Spleen (tissue), 11 donors: Measurements from ENCODE around the gene EFR3B. TPM values are rescaled to one million over a fixed set of nuclear protein-coding genes. Genes with fewer than 3 reads are reported as not detected.

Experiments used
- DNase-seq: peaks from one replicate; pipeline ENCODE4 v3.0.0-alpha.2; 2020
- H3K27ac ChIP-seq, 8 donors: fragments of 200-600 bp; sonication (generic) in 7 of 8; 1 replicate in 4 of 8; 2 replicates in 4 of 8; pipeline versions ENCODE4 v1.5.0 to v1.8.0; 2016 to 2021; ENCODE audit warnings: inconsistent platforms in 4 of 8, mild to moderate bottlenecking in 4 of 8, moderate library complexity in 1 of 8
- H3K27me3 ChIP-seq, 7 donors: fragments of 200-600 bp; sonication (generic) in 6 of 7; replicated peaks in 1 of 7; 1 replicate in 4 of 7; 2 replicates in 3 of 7; pipeline versions ENCODE4 v1.5.0 to v1.8.0; 2016 to 2021; ENCODE audit warnings: inconsistent platforms in 3 of 7, mild to moderate bottlenecking in 1 of 7
- H3K36me3 ChIP-seq, 6 donors: fragments of 200-600 bp; sonication (generic) in 5 of 6; 1 replicate in 4 of 6; 2 replicates in 2 of 6; pipeline versions ENCODE4 v1.5.0 to v1.8.0; 2016 to 2021; ENCODE audit warnings: inconsistent platforms in 2 of 6
- H3K4me1 ChIP-seq, 6 donors: fragments of 200-600 bp; sonication (generic) in 5 of 6; 1 replicate in 3 of 6; 2 replicates in 3 of 6; pipeline versions ENCODE4 v1.5.0 to v1.8.0; 2016 to 2021; ENCODE audit warnings: inconsistent platforms in 3 of 6
- H3K4me3 ChIP-seq, 8 donors: fragments of 200-600 bp; sonication (generic) in 7 of 8; 1 replicate in 4 of 8; 2 replicates in 4 of 8; pipeline versions ENCODE4 v1.5.0 to v1.8.0; 2016 to 2021; ENCODE audit warnings: inconsistent platforms in 4 of 8, mild to moderate bottlenecking in 4 of 8, moderate library complexity in 2 of 8
- H3K9me3 ChIP-seq, 8 donors: fragments of 200-600 bp; sonication (generic) in 7 of 8; 1 replicate in 4 of 8; 2 replicates in 4 of 8; pipeline versions ENCODE4 v1.5.0 to v1.8.0; 2016 to 2021; ENCODE audit warnings: inconsistent platforms in 4 of 8
- POLR2A ChIP-seq, 3 donors: fragments of 450-650 bp; IDR thresholded peaks; one replicate each; pipeline ENCODE4 v1.5.1; 2017; ENCODE audit warnings: antibody characterized with exemption in 3 of 3, mild to moderate bottlenecking in 1 of 3
- POLR2AphosphoS5 ChIP-seq, 3 donors: sonication (generic); formaldehyde crosslinking; IDR thresholded peaks; one replicate each; pipeline ENCODE4 v1.5.1; 2017; ENCODE audit warnings: antibody characterized with exemption in 3 of 3
- whole genome bisulfite sequencing, 5 donors: extraction: QIAGEN DNeasy Blood & Tissue Kit in 3 of 5; methylation state at CpG; one replicate each; pipeline versions ENCODE4 v1.1.5 to v1.1.7; 2013 to 2018; 5-methylcytosine and 5-hydroxymethylcytosine counted together
- intact Hi-C: fragments of 100-400 bp; cut with DNase I; formaldehyde crosslinking; loops from one replicate; pipeline ENCODE4 v1.15.0; 2023; ENCODE audit warnings: low total_unique reads
- polyA plus RNA-seq, 3 donors: library from polyadenylated mRNA; stranded (reverse); fragments of 200-250 nt; gene quantifications; one replicate each; pipeline ENCODE4 v1.2.1, GENCODE V29; 2013
- total RNA-seq, 7 donors: library from RNA; depleted of rRNA in 3 of 7; stranded (reverse); fragments of >200 nt in 3 of 7; fragmentation: NEBNext Ultra II Directional in 4 of 7; extraction: Animal tissue kit (Norgen Biotek cat#: 25700) in 4 of 7; gene quantifications; one replicate each; pipeline versions ENCODE4 v1.1.0 to v1.2.1, GENCODE V29; 2016 to 2021
- TF ChIP-seq, protein P1 (sequence below), 11 experiments: fragments of 200-600 bp in 7 of 11; fragments of 450-650 bp in 4 of 11; sonication (generic) in 4 of 11; IDR thresholded peaks in 8 of 11; conservative IDR thresholded peaks in 3 of 11; 1 replicate in 7 of 11; 2 replicates in 4 of 11; pipeline versions ENCODE4 v1.4.0 to v1.8.0; 2016 to 2021; ENCODE audit warnings: antibody characterized with exemption in 11 of 11, inconsistent platforms in 4 of 11, mild to moderate bottlenecking in 1 of 11
- donor health status: healthy with polysubstance abuse.
- donor health status: DM: no; HTN: no; CAD: no; lungs with moderate emphysema.
- donor health status: DM: no; HTN: no; CAD: no.
- donor health status: Bipolar disorder and iron deficiency.
- donor health status: healthy.
- donor health status: DM: no; HTN: no; CAD: no.
- donor health status: DM: yes; HTN: yes; CAD: no.

Gene EFR3B
- total and polyA plus RNA-seq, 10 donors = 0.22 to 13.2 (median 8.2) TPM

- Histone ChIP-seq H3K36me3 (no peaks in the 10 kb centered on the region), H3K27ac (no peak overlapping the region), H3K4me1 (no peaks in the 10 kb centered on the region), H3K4me3 (no peak overlapping the region), H3K27me3 (peaks cover 0 to 31% (median 4%) of the 10 kb centered on the region in 7 donors), H3K9me3 (no peaks in the 10 kb centered on the region)
- DNase-seq = no peak
- WGBS, 5 donors = 85 to 90% (median 86%) methylated on average over 5 of the region's 5 CpGs
- intact Hi-C loops = no loop called here
- no peak for TF ChIP-seq POLR2A (IDR thresholded peaks at IDR 0.05)
- TF ChIP-seq POLR2AphosphoS5 (IDR thresholded peaks at IDR 0.05) = no peak
- TF ChIP-seq, protein P1, sequence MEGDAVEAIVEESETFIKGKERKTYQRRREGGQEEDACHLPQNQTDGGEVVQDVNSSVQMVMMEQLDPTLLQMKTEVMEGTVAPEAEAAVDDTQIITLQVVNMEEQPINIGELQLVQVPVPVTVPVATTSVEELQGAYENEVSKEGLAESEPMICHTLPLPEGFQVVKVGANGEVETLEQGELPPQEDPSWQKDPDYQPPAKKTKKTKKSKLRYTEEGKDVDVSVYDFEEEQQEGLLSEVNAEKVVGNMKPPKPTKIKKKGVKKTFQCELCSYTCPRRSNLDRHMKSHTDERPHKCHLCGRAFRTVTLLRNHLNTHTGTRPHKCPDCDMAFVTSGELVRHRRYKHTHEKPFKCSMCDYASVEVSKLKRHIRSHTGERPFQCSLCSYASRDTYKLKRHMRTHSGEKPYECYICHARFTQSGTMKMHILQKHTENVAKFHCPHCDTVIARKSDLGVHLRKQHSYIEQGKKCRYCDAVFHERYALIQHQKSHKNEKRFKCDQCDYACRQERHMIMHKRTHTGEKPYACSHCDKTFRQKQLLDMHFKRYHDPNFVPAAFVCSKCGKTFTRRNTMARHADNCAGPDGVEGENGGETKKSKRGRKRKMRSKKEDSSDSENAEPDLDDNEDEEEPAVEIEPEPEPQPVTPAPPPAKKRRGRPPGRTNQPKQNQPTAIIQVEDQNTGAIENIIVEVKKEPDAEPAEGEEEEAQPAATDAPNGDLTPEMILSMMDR (IDR thresholded peaks at IDR 0.05 in 8 of 11, conservative IDR thresholded peaks at IDR 0.05 in 3 of 11) = no peak
Observed at GRCh38 chr2:25176541-25177181, 134.8 kb downstream of the EFR3B start.

DNA sequence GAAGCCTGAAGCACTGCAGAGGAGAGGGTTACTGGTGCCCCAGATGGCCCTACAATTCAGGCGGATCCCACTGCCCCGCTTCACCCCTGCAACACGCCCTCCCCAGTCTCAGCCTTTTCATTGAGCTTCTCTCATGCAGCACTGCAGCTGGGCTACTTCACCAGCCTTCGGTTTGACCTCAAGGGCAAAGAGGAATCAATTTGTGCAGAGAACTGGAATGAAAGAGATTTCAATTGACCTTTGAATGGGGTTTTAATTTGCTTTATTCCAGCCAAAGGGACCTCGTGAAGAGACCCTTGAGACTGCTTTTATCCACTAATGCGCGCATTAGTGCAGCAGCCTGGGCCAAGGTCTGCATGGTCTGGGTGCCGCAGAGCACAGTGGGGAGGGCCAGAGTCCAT, 135.3 kb downstream of the EFR3B start:
- Histone ChIP-seq H3K9me3 (peaks cover 0 to 3% (median 0%) of the 10 kb centered on the region in 8 donors), H3K4me1 (no peaks in the 10 kb centered on the region), H3K4me3 (no peak overlapping the region), H3K27ac (no peak overlapping the region), H3K27me3 (peaks cover 0 to 27% (median 4%) of the 10 kb centered on the region in 7 donors), H3K36me3 (no peaks in the 10 kb centered on the region)
- no peak for TF ChIP-seq POLR2A (IDR thresholded peaks at IDR 0.05)
- no peak for TF ChIP-seq POLR2AphosphoS5 (IDR thresholded peaks at IDR 0.05)
- TF ChIP-seq, protein P1 (IDR thresholded peaks at IDR 0.05 in 8 of 11, conservative IDR thresholded peaks at IDR 0.05 in 3 of 11) = no peak
- intact Hi-C loops = no loop called here
- no peak for DNase-seq
- 66 to 86% (median 83%) methylated on average over 8 of the region's 8 CpGs for WGBS, 5 donors

DNA sequence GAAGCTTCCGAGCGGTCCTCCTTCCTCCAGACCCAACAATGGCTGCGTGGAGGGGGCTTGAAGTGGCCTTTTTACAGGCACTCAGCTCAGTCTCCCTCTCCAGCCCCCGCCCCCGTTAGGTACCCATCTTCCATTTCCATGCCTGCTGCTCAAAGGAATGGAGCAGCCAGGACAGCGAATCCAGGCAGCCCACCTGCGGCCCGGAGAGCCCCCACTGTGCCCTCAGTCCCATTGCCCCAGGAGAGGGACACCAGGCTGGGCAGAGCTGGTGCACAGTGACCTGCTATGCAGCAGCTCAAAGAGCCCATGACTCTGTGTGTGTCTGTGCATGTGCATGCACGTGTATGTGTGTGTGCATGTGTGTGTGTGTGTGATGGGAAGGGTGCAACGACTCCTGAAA, 137.1 kb downstream of the EFR3B start:
- 78 to 91% (median 88%) methylated on average over 10 of the region's 10 CpGs for WGBS, 5 donors
- intact Hi-C loops = no loop called here
- DNase-seq = no peak
- TF ChIP-seq, protein P1 (IDR thresholded peaks at IDR 0.05 in 8 of 11, conservative IDR thresholded peaks at IDR 0.05 in 3 of 11) = no peak
- TF ChIP-seq POLR2AphosphoS5 (IDR thresholded peaks at IDR 0.05) = no peak
- Histone ChIP-seq H3K27ac (no peak overlapping the region), H3K4me3 (no peak overlapping the region), H3K27me3 (peaks cover 0 to 27% (median 0%) of the 10 kb centered on the region in 7 donors), H3K4me1 (no peaks in the 10 kb centered on the region), H3K9me3 (peaks cover 0 to 3% (median 0%) of the 10 kb centered on the region in 8 donors), H3K36me3 (no peaks in the 10 kb centered on the region)

DNA sequence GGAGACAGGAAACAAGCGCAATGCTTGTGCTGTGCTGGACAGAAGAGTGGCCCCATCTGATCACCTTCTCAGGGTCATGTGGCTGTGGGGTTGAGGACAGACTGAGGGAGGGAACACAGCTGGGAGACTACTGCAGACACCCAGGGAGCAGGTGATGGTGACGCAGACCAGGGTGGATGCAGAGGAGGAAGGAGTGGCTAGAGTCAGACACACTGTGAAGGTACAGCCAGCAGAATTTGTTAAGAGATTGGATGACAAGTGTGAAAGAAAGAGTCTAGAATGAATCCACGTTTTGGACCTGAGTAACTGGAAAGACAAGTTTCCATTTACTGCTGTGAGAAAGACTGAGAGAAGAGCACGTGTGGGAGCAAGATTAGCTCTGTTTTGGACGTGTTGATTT, 142.4 kb downstream of the EFR3B start:
- no peak overlapping the region for H3K4me3 ChIP-seq
- no peaks in the 10 kb centered on the region for H3K36me3 ChIP-seq
- WGBS, 5 donors = 75 to 85% (median 79%) methylated on average over 5 of the region's 5 CpGs
- H3K27ac ChIP-seq = no peak overlapping the region
- peaks cover 0 to 5% (median 0%) of the 10 kb centered on the region in 7 donors for H3K27me3 ChIP-seq
- TF ChIP-seq, protein P1 (IDR thresholded peaks at IDR 0.05 in 8 of 11, conservative IDR thresholded peaks at IDR 0.05 in 3 of 11) = no peak
- TF ChIP-seq POLR2AphosphoS5 (IDR thresholded peaks at IDR 0.05) = no peak
- no peak for TF ChIP-seq POLR2A (IDR thresholded peaks at IDR 0.05)
- no peak for DNase-seq
- H3K4me1 ChIP-seq = no peaks in the 10 kb centered on the region
- peaks cover 0 to 3% (median 0%) of the 10 kb centered on the region in 8 donors for H3K9me3 ChIP-seq
- intact Hi-C loops = no loop called here
